Measurements from ENCODE around the gene ST6GALNAC3. TPM values are rescaled to one million over a fixed set of nuclear protein-coding genes. Genes with fewer than 3 reads are reported as not detected.
"Not testable (repeated sequence)": the region's sequence is repeated elsewhere in the genome, so short reads cannot be mapped to it uniquely, and the experiment has no call there.

ST6GALNAC3 gene
- total RNA-seq, 1 donor from 2014 or later: 0.26 TPM

- H3K27me3 ChIP-seq (ENCODE audit: control insufficient read depth, insufficient read depth, low read length): no peaks in the 10 kb centered on the region
- FAIRE-seq (no peak), DNase-seq (ENCODE audit: low read depth) (no peak)
- no peaks in the 10 kb centered on the region for H3K36me3 ChIP-seq (ENCODE audit: control insufficient read depth, insufficient read depth, low read length)
- TF ChIP-seq CTCF (IDR thresholded peaks at IDR 0.05; ENCODE audit: insufficient read depth, low read length, severe bottlenecking): no peak
- H3K4me3 ChIP-seq (ENCODE audit: low read depth, low read length): no peak overlapping the region
These were observed 158.1 kb downstream of the ST6GALNAC3 start for GRCh38 chr1:76232666-76233065.

GRCh38 chr1:76234061-76234460, 159.5 kb downstream of the ST6GALNAC3 start:
- FAIRE-seq (no peak), DNase-seq (ENCODE audit: low read depth) (no peak)
- TF ChIP-seq CTCF (IDR thresholded peaks at IDR 0.05; ENCODE audit: insufficient read depth, low read length, severe bottlenecking): no peak
- Histone ChIP-seq H3K36me3 (ENCODE audit: control insufficient read depth, insufficient read depth, low read length) (no peaks in the 10 kb centered on the region), H3K4me3 (ENCODE audit: low read depth, low read length) (no peak overlapping the region), H3K27me3 (ENCODE audit: control insufficient read depth, insufficient read depth, low read length) (no peaks in the 10 kb centered on the region)

GRCh38 chr1:76237211-76237610, 162.7 kb downstream of the ST6GALNAC3 start:
- FAIRE-seq: no peak
- DNase-seq (ENCODE audit: low read depth): no peak
- Histone ChIP-seq H3K36me3 (ENCODE audit: control insufficient read depth, insufficient read depth, low read length) (no peaks in the 10 kb centered on the region), H3K4me3 (ENCODE audit: low read depth, low read length) (no peak overlapping the region), H3K27me3 (ENCODE audit: control insufficient read depth, insufficient read depth, low read length) (no peaks in the 10 kb centered on the region)
- TF ChIP-seq CTCF (IDR thresholded peaks at IDR 0.05; ENCODE audit: insufficient read depth, low read length, severe bottlenecking): no peak

GRCh38 chr1:76238094-76238628, 163.6 kb downstream of the ST6GALNAC3 start:
- DNase-seq (ENCODE audit: low read depth) (no peak), FAIRE-seq (no peak)
- TF ChIP-seq CTCF (IDR thresholded peaks at IDR 0.05; ENCODE audit: insufficient read depth, low read length, severe bottlenecking): no peak
- no peak overlapping the region for H3K4me3 ChIP-seq (ENCODE audit: low read depth, low read length)
- H3K27me3 ChIP-seq (ENCODE audit: control insufficient read depth, insufficient read depth, low read length): no peaks in the 10 kb centered on the region
- no peaks in the 10 kb centered on the region for H3K36me3 ChIP-seq (ENCODE audit: control insufficient read depth, insufficient read depth, low read length)

- Histone ChIP-seq H3K27me3 (ENCODE audit: control insufficient read depth, insufficient read depth, low read length) (no peaks in the 10 kb centered on the region), H3K4me3 (ENCODE audit: low read depth, low read length) (no peak overlapping the region), H3K36me3 (ENCODE audit: control insufficient read depth, insufficient read depth, low read length) (no peaks in the 10 kb centered on the region)
- FAIRE-seq: no peak
- DNase-seq (ENCODE audit: low read depth): no peak
- TF ChIP-seq CTCF (IDR thresholded peaks at IDR 0.05; ENCODE audit: insufficient read depth, low read length, severe bottlenecking): no peak
These were observed 164.9 kb downstream of the ST6GALNAC3 start for GRCh38 chr1:76239470-76239918.

GRCh38 chr1:76240316-76240715, 165.8 kb downstream of the ST6GALNAC3 start:
- FAIRE-seq: no peak
- no peak for TF ChIP-seq CTCF (IDR thresholded peaks at IDR 0.05; ENCODE audit: insufficient read depth, low read length, severe bottlenecking)

GRCh38 chr1:76242587-76242986, 168.0 kb downstream of the ST6GALNAC3 start:
- FAIRE-seq; H3K4me3 ChIP-seq (ENCODE audit: low read depth, low read length); H3K27me3 ChIP-seq (ENCODE audit: control insufficient read depth, insufficient read depth, low read length); DNase-seq (ENCODE audit: low read depth); H3K36me3 ChIP-seq (ENCODE audit: control insufficient read depth, insufficient read depth, low read length): not testable (repeated sequence)

More at GRCh38 chr1:76240316-76240715, 165.8 kb downstream of the ST6GALNAC3 start:
- Histone ChIP-seq H3K4me3 (ENCODE audit: low read depth, low read length) (no peak overlapping the region), H3K36me3 (ENCODE audit: control insufficient read depth, insufficient read depth, low read length) (no peaks in the 10 kb centered on the region), H3K27me3 (ENCODE audit: control insufficient read depth, insufficient read depth, low read length) (no peaks in the 10 kb centered on the region)
- no peak for DNase-seq (ENCODE audit: low read depth)

Measured in bronchial epithelial cell (primary cell).